Limb (tissue), 2 donors: Measurements from ENCODE around the gene SRCIN1.

ENCODE experiments used
- DNase-seq, 2 donors: peaks; one replicate each; pipeline ENCODE4 v3.0.0-alpha.2; 2016; ENCODE audit errors: extremely low spot score in 2 of 2

The SRCIN1 gene

DNA sequence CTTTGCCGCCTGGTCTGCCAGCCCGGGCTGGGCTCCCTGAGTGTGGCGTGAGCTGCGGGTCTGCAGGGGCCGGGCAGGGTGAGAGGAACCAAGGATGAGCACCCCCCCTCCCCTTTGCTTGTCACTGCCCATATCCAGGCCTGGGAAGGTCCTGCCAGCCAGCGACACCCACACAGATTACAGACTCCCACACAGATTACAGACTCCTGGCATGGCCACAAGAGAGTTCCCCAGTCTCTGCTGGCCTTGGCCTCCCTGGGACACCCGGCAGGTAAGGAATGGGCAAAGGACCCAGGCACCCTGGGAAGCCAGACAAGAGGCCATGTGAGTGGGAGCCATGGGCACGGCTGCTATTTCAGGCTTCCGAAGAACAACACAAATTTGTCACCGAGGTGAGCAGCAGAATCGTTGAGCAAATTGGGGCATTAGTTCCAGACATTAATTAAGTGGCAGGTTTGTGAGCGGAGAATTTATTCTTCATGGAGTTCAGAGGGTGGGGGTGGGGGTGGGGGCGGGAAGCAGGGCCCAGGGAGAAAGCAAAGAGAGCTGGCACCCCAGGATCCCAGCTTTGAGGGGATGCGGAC, 41.4 kb downstream of the SRCIN1 start:
- DNase-seq: no peak

DNA sequence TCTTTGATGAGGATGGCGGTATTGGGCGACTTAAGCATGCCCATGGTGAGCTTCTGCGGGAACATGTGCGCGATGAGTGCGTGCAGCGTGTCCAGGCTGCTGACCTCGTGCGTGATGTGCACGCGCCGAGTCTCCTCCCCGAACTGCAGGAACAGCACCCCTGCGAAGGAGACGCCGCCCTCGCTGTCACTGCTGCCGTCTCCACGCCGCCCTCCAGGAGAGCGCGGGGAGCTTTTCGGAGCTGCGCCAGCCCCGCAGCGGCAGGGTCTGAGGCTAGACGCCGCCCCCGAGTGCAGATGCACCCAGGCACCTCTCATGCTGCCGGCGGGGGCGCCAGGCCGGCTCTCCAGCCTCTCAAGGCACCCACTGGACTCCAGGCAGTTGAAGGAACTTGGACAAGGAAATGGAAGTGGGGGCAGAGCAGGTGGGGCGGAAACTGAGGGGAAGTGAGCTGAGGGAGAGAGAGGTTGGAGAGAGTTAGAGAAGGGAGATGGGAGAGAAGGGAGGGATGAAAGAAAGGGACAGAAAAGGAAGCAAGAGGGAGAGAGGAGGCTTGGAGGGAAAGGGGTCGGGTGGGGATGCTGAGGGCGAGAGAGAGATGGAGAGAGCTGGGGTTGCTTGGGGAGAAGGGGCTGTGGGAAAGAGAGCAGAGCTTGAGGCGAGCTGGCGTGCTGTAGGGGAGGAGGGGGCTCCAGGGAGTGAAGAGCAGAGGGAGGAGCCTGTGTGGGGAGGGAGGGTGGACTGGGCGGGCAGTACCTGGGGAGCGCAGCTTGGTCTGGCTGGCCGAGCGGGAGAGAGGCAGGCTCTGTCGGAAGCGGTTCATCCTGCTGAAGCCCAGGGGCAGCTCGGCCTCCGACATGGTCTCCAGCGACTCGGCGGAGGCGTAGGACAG, 42.1 kb downstream of the SRCIN1 start:
- no peak for DNase-seq

GRCh38 chr17:38562903-38563302, 42.8 kb downstream of the SRCIN1 start:
- DNase-seq: no peak

DNA sequence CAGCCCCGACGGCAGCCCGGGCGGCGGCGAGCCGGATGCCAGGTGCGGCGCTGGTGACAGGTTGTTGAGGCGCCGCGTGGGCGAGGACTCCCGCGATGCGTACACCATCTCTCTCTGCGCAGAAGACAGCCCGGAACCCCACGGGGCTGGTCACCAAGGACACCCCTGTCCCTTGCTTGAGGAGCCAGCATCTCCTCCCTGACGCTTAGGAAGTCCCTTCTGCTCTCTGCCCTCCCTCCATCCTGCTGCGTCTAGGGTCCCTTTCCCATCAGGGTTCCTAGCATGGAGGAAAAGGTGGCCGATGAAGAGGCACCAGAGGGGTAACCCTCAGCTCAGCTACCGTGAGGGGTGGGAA, 43.6 kb downstream of the SRCIN1 start:
- DNase-seq: no peak

- DNase-seq: no peak
These were observed 44.1 kb downstream of the SRCIN1 start for GRCh38 chr17:38561416-38562214.

- peak in 1 of 2 donors; percentile 60 for DNase-seq
These were observed 45.0 kb downstream of the SRCIN1 start for GRCh38 chr17:38560503-38561318.

DNA sequence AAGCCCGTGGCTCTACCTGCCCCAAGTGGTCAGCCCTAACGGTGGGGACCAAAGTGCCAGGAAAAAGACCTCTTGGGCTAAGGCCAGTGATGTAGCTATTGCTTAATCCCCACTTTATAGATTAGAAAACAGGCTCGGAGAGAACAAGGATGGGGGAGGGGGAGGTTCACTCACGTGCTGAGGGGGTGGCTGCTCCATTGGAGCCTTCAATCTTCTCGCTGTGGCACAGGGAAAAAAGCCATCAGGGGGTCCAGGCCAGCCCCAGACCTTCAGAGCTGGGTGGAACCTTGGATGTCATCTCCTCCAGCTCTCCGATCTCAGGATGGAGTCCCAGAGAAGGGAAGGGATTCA, 45.9 kb downstream of the SRCIN1 start:
- no peak for DNase-seq

GRCh38 chr17:38559051-38559879, 46.5 kb downstream of the SRCIN1 start:
- peak; percentile 35 to 80 for DNase-seq

DNA sequence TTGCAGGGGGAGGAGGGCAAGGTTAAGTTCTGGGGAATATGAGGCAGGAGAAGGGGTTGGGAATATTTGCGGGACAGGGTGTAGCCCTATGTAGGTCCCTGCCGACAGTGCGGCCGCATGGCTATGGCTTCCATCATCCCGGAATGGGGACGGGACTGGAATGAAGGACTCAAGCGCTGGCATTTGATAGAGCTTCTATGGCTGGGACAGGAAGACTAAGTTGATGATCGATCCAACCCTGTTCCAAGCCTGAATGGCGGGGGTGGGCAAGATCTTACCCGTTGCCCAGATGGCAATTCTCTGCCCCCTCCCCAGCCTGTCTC, 47.1 kb downstream of the SRCIN1 start:
- DNase-seq: no peak

- DNase-seq: peak; percentile 92 to 93
These were observed 47.7 kb downstream of the SRCIN1 start for GRCh38 chr17:38557836-38558727.

DNA sequence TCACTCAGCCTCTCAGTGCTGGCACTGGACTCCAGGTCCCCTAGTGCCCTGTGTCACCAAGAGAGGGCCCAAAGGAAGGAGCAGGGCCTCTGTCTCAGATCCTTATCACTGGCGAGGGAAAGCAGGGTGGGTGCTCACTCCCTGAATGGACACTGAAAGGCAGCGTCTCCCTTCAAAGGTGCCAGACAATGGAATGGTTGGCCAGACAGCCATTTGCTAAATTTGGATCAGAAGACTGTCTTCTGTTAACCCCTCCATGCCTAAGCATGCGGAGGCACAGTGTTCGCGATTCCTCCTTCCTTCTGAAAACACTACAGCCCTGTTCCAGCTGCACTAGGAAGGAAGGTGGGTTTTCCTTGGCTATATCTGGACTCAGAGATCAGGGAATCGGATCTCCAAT, 48.4 kb downstream of the SRCIN1 start:
- DNase-seq: no peak

GRCh38 chr17:38556239-38556638, 49.5 kb downstream of the SRCIN1 start:
- no peak for DNase-seq

DNA sequence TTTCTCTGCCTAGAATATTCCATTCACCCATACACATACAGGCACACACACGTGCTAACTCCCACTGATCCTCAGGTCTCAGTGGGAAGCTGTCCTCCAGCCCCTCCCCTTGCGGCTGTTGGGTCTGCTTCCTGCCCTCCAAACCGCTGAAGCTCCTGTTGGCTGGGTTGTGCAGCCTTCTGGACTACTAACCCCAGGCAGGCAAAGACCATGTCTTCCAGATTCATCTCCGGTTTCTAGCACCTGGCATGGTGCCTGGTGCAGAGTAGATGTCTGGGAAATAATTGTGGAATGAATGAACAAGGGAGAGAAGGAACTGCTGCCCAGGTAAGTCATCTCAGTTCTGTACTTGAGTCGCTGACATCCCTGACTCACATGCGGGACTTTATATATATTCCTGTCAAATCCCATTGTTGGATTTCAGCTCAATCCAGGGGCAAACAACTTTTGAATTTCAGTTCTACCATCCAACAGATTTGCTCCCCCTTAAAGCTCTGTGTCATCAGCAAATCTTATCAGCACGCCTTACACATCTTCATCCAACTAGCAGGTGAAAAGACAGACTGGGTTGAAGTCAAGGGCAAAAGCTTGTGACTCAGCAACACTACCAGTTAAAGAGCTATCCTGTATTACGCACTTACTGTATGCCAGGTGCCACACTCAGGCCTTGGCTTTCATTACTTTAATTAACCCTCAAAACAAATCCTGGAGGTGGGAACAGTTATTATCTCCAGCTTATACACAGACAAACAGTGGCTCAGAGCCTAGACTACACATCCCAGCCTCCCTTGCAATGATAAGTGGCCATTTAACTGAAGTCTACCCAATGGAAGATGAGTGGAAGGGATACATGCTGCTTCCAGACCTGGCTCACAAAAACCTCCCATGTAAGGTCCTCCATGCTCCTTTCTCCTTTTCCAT, 51.1 kb downstream of the SRCIN1 start:
- no peak for DNase-seq

DNA sequence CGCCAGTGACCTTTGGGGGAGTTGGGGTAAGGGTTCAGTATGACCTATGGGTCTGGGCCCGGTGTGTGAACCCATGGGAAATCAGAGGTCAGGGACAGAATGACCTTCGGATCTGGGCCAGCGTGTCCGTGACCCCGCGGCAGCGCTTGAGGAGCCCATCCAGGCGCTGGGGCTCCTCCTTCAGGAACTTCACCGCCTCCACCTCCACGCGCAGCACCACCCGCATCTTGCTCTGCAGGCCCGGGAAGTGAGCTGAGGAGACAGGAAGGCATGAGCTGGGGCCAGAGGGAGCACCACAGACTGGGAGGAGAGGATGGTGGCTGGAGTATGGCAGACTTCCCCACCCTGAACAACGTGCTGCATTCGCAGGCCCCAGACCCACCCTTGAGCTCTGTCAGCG, 53.4 kb downstream of the SRCIN1 start:
- DNase-seq: no peak

- DNase-seq: no peak
These were observed 54.6 kb downstream of the SRCIN1 start for GRCh38 chr17:38551121-38551520.

- DNase-seq: no peak
These were observed 55.1 kb downstream of the SRCIN1 start for GRCh38 chr17:38550661-38551060.

DNA sequence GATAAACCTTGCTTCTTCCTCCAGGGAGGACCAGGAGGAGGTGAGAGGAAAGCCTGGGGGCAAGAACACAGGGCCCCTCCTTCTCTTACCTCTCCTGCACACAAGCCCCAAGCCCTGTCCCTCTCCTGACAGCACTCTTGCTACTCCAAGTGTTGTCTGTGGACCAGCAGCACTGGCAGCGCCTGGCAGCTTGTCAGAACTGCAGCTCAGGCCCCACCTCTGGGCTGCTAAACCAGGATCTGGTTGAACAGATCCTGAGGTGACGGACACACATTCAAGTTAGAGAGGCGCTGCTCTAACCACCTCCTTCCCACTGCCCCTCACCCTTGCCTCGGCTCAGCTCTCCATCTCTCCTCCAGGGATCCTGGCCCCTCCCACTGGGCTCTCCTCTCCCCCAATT, 56.5 kb downstream of the SRCIN1 start:
- DNase-seq: no peak

- no peak for DNase-seq
These were observed 58.3 kb downstream of the SRCIN1 start for GRCh38 chr17:38547444-38547843.

DNA sequence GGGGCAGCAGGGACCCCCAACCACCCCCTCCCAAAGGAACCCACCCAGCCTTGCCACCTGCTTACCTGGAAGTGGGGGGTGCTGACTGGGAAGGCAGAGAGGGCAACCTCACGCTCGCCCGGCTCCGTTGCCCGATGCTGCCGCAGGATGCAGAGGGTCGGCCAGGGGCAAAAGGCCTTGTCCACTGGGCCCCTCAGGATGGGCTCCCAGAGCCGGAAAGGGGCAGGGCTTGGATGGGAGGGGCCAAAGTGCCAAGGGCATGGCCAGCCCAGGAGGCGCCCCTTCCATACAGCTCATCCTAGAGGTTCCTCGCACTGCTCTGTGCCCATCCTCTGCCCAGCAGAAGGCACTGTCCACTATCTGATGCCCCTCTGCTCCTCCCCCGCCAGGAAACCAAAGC, 59.4 kb downstream of the SRCIN1 start:
- DNase-seq: no peak
